ENCODE data around the gene BARHL1.

The BARHL1 gene

GRCh38 chr9:132547436-132547835 lies 35.0 kb upstream of the BARHL1 start:
- H3K4me3 ChIP-seq (ENCODE audit: low read depth, low read length): no peak overlapping the region
- TF ChIP-seq CTCF (IDR thresholded peaks at IDR 0.05; ENCODE audit: insufficient read depth, low read depth, low read length, missing control alignments): no peak
- DNase-seq (ENCODE audit: low read depth): no peak

- DNase-seq (ENCODE audit: low read depth): no peak
- no peak overlapping the region for H3K4me3 ChIP-seq (ENCODE audit: low read depth, low read length)
- TF ChIP-seq CTCF (IDR thresholded peaks at IDR 0.05; ENCODE audit: insufficient read depth, low read depth, low read length, missing control alignments): no peak
These were observed 34.3 kb upstream of the BARHL1 start for GRCh38 chr9:132547976-132548730.

GRCh38 chr9:132548751-132549640 lies 33.4 kb upstream of the BARHL1 start:
- TF ChIP-seq CTCF (IDR thresholded peaks at IDR 0.05; ENCODE audit: insufficient read depth, low read depth, low read length, missing control alignments): no peak
- no peak for DNase-seq (ENCODE audit: low read depth)
- H3K4me3 ChIP-seq (ENCODE audit: low read depth, low read length): no peak overlapping the region

GRCh38 chr9:132551556-132551955 lies 30.9 kb upstream of the BARHL1 start:
- TF ChIP-seq CTCF (IDR thresholded peaks at IDR 0.05; ENCODE audit: insufficient read depth, low read depth, low read length, missing control alignments): no peak
- no peak for DNase-seq (ENCODE audit: low read depth)

GRCh38 chr9:132552041-132552440 lies 30.4 kb upstream of the BARHL1 start:
- DNase-seq (ENCODE audit: low read depth): no peak
- no peak overlapping the region for H3K4me3 ChIP-seq (ENCODE audit: low read depth, low read length)
- TF ChIP-seq CTCF (IDR thresholded peaks at IDR 0.05; ENCODE audit: insufficient read depth, low read depth, low read length, missing control alignments): no peak

More at GRCh38 chr9:132551556-132551955, 30.9 kb upstream of the BARHL1 start:
- H3K4me3 ChIP-seq (ENCODE audit: low read depth, low read length): no peak overlapping the region

- no peak overlapping the region for H3K4me3 ChIP-seq (ENCODE audit: low read depth, low read length)
- TF ChIP-seq CTCF (IDR thresholded peaks at IDR 0.05; ENCODE audit: insufficient read depth, low read depth, low read length, missing control alignments): no peak
- DNase-seq (ENCODE audit: low read depth): no peak
These were observed 27.7 kb upstream of the BARHL1 start for GRCh38 chr9:132554755-132555154.

Measured in GM12865 (cell line).